Measurements from ENCODE around the gene LRIG1.

Gene LRIG1

GRCh38 chr3:66480666-66481065, 20.2 kb downstream of the LRIG1 start:
- peaks cover 100% of the 10 kb centered on the region for H3K4me1 ChIP-seq (ENCODE audit: control insufficient read depth, low read length)
- peaks cover 13% of the 10 kb centered on the region; the same call in 1 of the 2 replicates for H3K9me3 ChIP-seq (ENCODE audit: control insufficient read depth, insufficient read depth, low read length)
- no peak overlapping the region for H3K4me3 ChIP-seq (ENCODE audit: low read length)
- no peaks in the 10 kb centered on the region for H3K27me3 ChIP-seq (ENCODE audit: control insufficient read depth, low read length)
- peaks cover 34% of the 10 kb centered on the region for H4K20me1 ChIP-seq (ENCODE audit: control insufficient read depth, insufficient read depth, low read depth, low read length)
- no peaks in the 10 kb centered on the region for H3F3A ChIP-seq (ENCODE audit: control insufficient read depth, insufficient read depth)
- no peak overlapping the region for H3K27ac ChIP-seq (ENCODE audit: low read depth, low read length)
- TF ChIP-seq, protein P1, sequence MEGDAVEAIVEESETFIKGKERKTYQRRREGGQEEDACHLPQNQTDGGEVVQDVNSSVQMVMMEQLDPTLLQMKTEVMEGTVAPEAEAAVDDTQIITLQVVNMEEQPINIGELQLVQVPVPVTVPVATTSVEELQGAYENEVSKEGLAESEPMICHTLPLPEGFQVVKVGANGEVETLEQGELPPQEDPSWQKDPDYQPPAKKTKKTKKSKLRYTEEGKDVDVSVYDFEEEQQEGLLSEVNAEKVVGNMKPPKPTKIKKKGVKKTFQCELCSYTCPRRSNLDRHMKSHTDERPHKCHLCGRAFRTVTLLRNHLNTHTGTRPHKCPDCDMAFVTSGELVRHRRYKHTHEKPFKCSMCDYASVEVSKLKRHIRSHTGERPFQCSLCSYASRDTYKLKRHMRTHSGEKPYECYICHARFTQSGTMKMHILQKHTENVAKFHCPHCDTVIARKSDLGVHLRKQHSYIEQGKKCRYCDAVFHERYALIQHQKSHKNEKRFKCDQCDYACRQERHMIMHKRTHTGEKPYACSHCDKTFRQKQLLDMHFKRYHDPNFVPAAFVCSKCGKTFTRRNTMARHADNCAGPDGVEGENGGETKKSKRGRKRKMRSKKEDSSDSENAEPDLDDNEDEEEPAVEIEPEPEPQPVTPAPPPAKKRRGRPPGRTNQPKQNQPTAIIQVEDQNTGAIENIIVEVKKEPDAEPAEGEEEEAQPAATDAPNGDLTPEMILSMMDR (IDR thresholded peaks at IDR 0.05; ENCODE audit: low read depth, low read length, poor library complexity, severe bottlenecking): no peak
- no peak for TF ChIP-seq EZH2phosphoT487 (IDR thresholded peaks at IDR 0.05; ENCODE audit: borderline replicate concordance, low read length)
- H3K79me2 ChIP-seq (ENCODE audit: control insufficient read depth, low read length): peaks cover 100% of the 10 kb centered on the region
- H3K36me3 ChIP-seq (ENCODE audit: control insufficient read depth, low read length): peaks cover 50% of the 10 kb centered on the region
- H3K9me2 ChIP-seq (replicated peaks; ENCODE audit: control insufficient read depth, low read length): no peaks in the 10 kb centered on the region
- H3K4me2 ChIP-seq (ENCODE audit: low read length): no peak overlapping the region

GRCh38 chr3:66479532-66479947, 21.3 kb downstream of the LRIG1 start:
- Histone ChIP-seq H3K79me2 (ENCODE audit: control insufficient read depth, low read length) (peaks cover 100% of the 10 kb centered on the region), H3F3A (ENCODE audit: control insufficient read depth, insufficient read depth) (no peaks in the 10 kb centered on the region), H4K20me1 (ENCODE audit: control insufficient read depth, insufficient read depth, low read depth, low read length) (peaks cover 33% of the 10 kb centered on the region; the same call in 1 of the 2 replicates), H3K4me2 (ENCODE audit: low read length) (no peak overlapping the region), H3K9me3 (ENCODE audit: control insufficient read depth, insufficient read depth, low read length) (peaks cover 13% of the 10 kb centered on the region; the same call in 1 of the 2 replicates), H3K9me2 (replicated peaks; ENCODE audit: control insufficient read depth, low read length) (no peaks in the 10 kb centered on the region), H3K36me3 (ENCODE audit: control insufficient read depth, low read length) (peaks cover 44% of the 10 kb centered on the region), H3K27me3 (ENCODE audit: control insufficient read depth, low read length) (no peaks in the 10 kb centered on the region), H3K4me3 (ENCODE audit: low read length) (no peak overlapping the region), H3K4me1 (ENCODE audit: control insufficient read depth, low read length) (peaks cover 100% of the 10 kb centered on the region), H3K27ac (ENCODE audit: low read depth, low read length) (no peak overlapping the region)
- no peak for TF ChIP-seq EZH2phosphoT487 (IDR thresholded peaks at IDR 0.05; ENCODE audit: borderline replicate concordance, low read length)
- TF ChIP-seq, protein P1 (IDR thresholded peaks at IDR 0.05; ENCODE audit: low read depth, low read length, poor library complexity, severe bottlenecking): no peak

GRCh38 chr3:66478960-66479359, 21.9 kb downstream of the LRIG1 start:
- Histone ChIP-seq H3K4me2 (ENCODE audit: low read length) (no peak overlapping the region), H3K9me3 (ENCODE audit: control insufficient read depth, insufficient read depth, low read length) (peaks cover 13% of the 10 kb centered on the region; the same call in 1 of the 2 replicates), H3K27ac (ENCODE audit: low read depth, low read length) (no peak overlapping the region), H3K9me2 (replicated peaks; ENCODE audit: control insufficient read depth, low read length) (no peaks in the 10 kb centered on the region), H3K27me3 (ENCODE audit: control insufficient read depth, low read length) (no peaks in the 10 kb centered on the region), H3K36me3 (ENCODE audit: control insufficient read depth, low read length) (peaks cover 39% of the 10 kb centered on the region), H3F3A (ENCODE audit: control insufficient read depth, insufficient read depth) (no peaks in the 10 kb centered on the region), H3K4me3 (ENCODE audit: low read length) (no peak overlapping the region), H4K20me1 (ENCODE audit: control insufficient read depth, insufficient read depth, low read depth, low read length) (peaks cover 32% of the 10 kb centered on the region; the same call in 1 of the 2 replicates), H3K79me2 (ENCODE audit: control insufficient read depth, low read length) (peaks cover 100% of the 10 kb centered on the region), H3K4me1 (ENCODE audit: control insufficient read depth, low read length) (peaks cover 100% of the 10 kb centered on the region)
- TF ChIP-seq, protein P1 (IDR thresholded peaks at IDR 0.05; ENCODE audit: low read depth, low read length, poor library complexity, severe bottlenecking): no peak
- no peak for TF ChIP-seq EZH2phosphoT487 (IDR thresholded peaks at IDR 0.05; ENCODE audit: borderline replicate concordance, low read length)
